ENCODE data around the gene IPCEF1. TPM values are rescaled to one million over a fixed set of nuclear protein-coding genes. Genes with fewer than 3 reads are reported as not detected.
"Not testable (repeated sequence)": the region's sequence is repeated elsewhere in the genome, so short reads cannot be mapped to it uniquely, and the experiment has no call there.

IPCEF1 gene
- total RNA-seq, 1 experiment from 2014 or later, result 1.9 TPM

DNA sequence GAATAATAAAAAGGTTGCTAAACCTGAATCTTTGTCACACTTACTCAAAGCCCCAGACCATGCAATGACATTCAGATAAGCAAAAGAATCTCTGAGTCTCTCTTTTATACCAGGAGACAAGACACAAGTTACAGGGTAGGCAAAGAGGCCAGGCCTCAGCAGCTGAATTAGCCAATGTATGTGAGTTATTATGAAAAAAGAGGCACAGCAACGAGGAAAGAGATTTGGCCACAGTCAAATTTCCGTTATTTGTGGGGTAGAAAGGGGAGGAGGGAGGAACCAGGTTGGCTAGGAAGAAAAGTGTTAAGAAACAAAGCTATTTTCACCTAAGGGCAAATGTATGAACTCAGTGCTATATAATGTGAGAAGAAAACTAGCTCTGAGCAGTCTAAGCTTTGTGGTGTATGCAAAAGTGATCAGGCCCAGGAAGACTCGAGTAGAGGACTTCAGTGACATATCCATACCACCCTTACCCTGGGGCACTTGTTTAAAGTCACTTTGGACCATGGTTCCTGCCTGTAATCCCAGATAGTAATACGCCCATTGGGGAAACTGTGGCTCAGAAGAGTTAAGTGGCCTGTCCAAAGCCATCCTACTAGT lies 19.1 kb downstream of the IPCEF1 start:
- BruUV-seq (replicated peaks), result no TSS peak
- no peaks in the 10 kb centered on the region for H3K4me1 Mint-ChIP-seq (ENCODE audit: low read depth, unreplicated experiment)
- Histone ChIP-seq H3K27me3 (replicated peaks; ENCODE audit: control insufficient read depth, insufficient read depth, low read length) (no peaks in the 10 kb centered on the region), H3K36me3 (ENCODE audit: control insufficient read depth, insufficient read depth, low read length) (no peaks in the 10 kb centered on the region), H3K4me1 (no peaks in the 10 kb centered on the region), H3K4me3 (ENCODE audit: low read depth, low read length) (no peak overlapping the region), H3K9me3 (no peaks in the 10 kb centered on the region)
- ChIA-PET POLR2A (no interaction called here), CTCF (no interaction called here)
- DNase-seq, result no peak
- H3K27ac Mint-ChIP-seq (ENCODE audit: unreplicated experiment), result no peak overlapping the region
- TF ChIP-seq, protein P1, sequence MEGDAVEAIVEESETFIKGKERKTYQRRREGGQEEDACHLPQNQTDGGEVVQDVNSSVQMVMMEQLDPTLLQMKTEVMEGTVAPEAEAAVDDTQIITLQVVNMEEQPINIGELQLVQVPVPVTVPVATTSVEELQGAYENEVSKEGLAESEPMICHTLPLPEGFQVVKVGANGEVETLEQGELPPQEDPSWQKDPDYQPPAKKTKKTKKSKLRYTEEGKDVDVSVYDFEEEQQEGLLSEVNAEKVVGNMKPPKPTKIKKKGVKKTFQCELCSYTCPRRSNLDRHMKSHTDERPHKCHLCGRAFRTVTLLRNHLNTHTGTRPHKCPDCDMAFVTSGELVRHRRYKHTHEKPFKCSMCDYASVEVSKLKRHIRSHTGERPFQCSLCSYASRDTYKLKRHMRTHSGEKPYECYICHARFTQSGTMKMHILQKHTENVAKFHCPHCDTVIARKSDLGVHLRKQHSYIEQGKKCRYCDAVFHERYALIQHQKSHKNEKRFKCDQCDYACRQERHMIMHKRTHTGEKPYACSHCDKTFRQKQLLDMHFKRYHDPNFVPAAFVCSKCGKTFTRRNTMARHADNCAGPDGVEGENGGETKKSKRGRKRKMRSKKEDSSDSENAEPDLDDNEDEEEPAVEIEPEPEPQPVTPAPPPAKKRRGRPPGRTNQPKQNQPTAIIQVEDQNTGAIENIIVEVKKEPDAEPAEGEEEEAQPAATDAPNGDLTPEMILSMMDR (IDR thresholded peaks at IDR 0.05; ENCODE audit: insufficient read depth in 1 of 2, low read depth in 1 of 2, low read length in 1 of 2, severe bottlenecking in 1 of 2, unreplicated experiment in 1 of 2), result no peak
- no peaks in the 10 kb centered on the region for H3K36me3 Mint-ChIP-seq (ENCODE audit: insufficient read depth, unreplicated experiment)
- H3K4me3 Mint-ChIP-seq (ENCODE audit: unreplicated experiment), result no peak overlapping the region
- intact Hi-C loops (cut with micrococcal nuclease; ENCODE audit: unreplicated experiment), result no loop called here
- H3K9me3 Mint-ChIP-seq (ENCODE audit: unreplicated experiment), result no peaks in the 10 kb centered on the region
- H3K27me3 Mint-ChIP-seq (ENCODE audit: insufficient read depth, unreplicated experiment), result no peaks in the 10 kb centered on the region

DNA sequence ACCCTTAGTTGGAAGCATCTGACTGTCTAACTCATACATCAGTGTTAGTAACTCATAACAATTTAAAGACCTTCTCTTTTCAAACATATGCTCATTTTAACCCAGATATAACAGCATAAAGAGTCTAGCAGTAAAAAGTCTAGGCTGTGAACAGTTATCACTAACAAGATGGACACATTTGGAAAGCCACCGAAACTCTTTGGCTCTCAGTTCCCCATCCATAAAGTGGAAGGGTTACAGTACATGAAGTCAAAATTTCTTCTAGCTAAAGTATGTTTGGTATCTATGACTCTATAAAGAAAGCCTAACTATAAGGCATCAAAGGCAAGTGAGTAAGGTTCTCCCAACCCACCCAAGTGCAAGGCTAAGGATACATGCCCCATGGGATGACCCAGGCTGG lies 22.5 kb downstream of the IPCEF1 start:
- CTCF ChIA-PET; H3K4me1 Mint-ChIP-seq (ENCODE audit: low read depth, unreplicated experiment): not testable (repeated sequence)

DNA sequence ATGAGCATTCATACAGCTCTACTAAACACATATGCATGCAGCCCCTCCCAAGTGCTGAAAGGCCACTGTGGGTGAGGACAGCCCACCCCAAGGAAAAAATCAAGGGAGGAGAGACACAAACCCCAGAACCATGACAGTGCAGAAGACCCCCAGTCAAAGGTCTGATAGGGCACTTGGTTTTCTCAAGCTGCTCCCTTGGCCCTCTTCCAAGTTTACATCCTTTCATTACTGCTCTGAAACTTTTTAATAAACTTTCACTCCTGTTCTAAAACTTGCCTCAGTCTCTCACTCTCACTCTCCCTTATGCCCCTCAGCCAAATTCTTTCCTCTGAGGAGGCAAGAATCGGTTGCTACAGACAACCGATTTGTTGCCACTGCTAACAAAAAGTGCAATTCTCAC lies 24.9 kb downstream of the IPCEF1 start:
- POLR2A ChIA-PET, result no interaction called here
- Histone ChIP-seq H3K36me3 (ENCODE audit: control insufficient read depth, insufficient read depth, low read length) (no peaks in the 10 kb centered on the region), H3K9me3 (no peaks in the 10 kb centered on the region), H3K4me1 (no peaks in the 10 kb centered on the region), H3K4me3 (ENCODE audit: low read depth, low read length) (no peak overlapping the region), H3K27me3 (replicated peaks; ENCODE audit: control insufficient read depth, insufficient read depth, low read length) (no peaks in the 10 kb centered on the region)
- no peaks in the 10 kb centered on the region for H3K27me3 Mint-ChIP-seq (ENCODE audit: insufficient read depth, unreplicated experiment)
- no peak overlapping the region for H3K4me3 Mint-ChIP-seq (ENCODE audit: unreplicated experiment)
- intact Hi-C loops (cut with micrococcal nuclease; ENCODE audit: unreplicated experiment), result no loop called here
- H3K9me3 Mint-ChIP-seq (ENCODE audit: unreplicated experiment), result no peaks in the 10 kb centered on the region
- TF ChIP-seq, protein P1 (IDR thresholded peaks at IDR 0.05; ENCODE audit: insufficient read depth in 1 of 2, low read depth in 1 of 2, low read length in 1 of 2, severe bottlenecking in 1 of 2, unreplicated experiment in 1 of 2), result no peak
- H3K36me3 Mint-ChIP-seq (ENCODE audit: insufficient read depth, unreplicated experiment), result no peaks in the 10 kb centered on the region
- no peaks in the 10 kb centered on the region for H3K4me1 Mint-ChIP-seq (ENCODE audit: low read depth, unreplicated experiment)
- H3K27ac Mint-ChIP-seq (ENCODE audit: unreplicated experiment), result no peak overlapping the region
- no TSS peak for BruUV-seq (replicated peaks)
- CTCF ChIA-PET, result no interaction called here
- no peak for DNase-seq

More for the DNA sequence above, 22.5 kb downstream of the IPCEF1 start:
- H3K4me3 ChIP-seq (ENCODE audit: low read depth, low read length); DNase-seq; H3K36me3 Mint-ChIP-seq (ENCODE audit: insufficient read depth, unreplicated experiment); H3K9me3 Mint-ChIP-seq (ENCODE audit: unreplicated experiment); intact Hi-C loops (cut with micrococcal nuclease; ENCODE audit: unreplicated experiment); H3K27me3 ChIP-seq (replicated peaks; ENCODE audit: control insufficient read depth, insufficient read depth, low read length); H3K9me3 ChIP-seq; H3K4me3 Mint-ChIP-seq (ENCODE audit: unreplicated experiment); BruUV-seq (replicated peaks); POLR2A ChIA-PET; H3K36me3 ChIP-seq (ENCODE audit: control insufficient read depth, insufficient read depth, low read length); H3K4me1 ChIP-seq; H3K27ac Mint-ChIP-seq (ENCODE audit: unreplicated experiment); H3K27me3 Mint-ChIP-seq (ENCODE audit: insufficient read depth, unreplicated experiment): not testable (repeated sequence)
